Esophagus squamous epithelium (tissue), 4 donors: ENCODE measurements around the gene SPTLC2.

ENCODE experiments used
- CTCF ChIP-seq, 6 experiments: fragments of 450-650 bp in 4 of 6; fragments of 200-600 bp in 2 of 6; sonication (generic) in 2 of 6; IDR thresholded peaks; one replicate each; pipeline ENCODE4 v1.5.1; 2016 to 2019; ENCODE audit warnings: antibody characterized with exemption in 6 of 6, mild to moderate bottlenecking in 4 of 6, moderate library complexity in 4 of 6
- POLR2A ChIP-seq, 4 donors: fragments of 450-650 bp; IDR thresholded peaks; one replicate each; pipeline ENCODE4 v1.6.1; 2017; ENCODE audit warnings: antibody characterized with exemption in 4 of 4, mild to moderate bottlenecking in 4 of 4, moderate library complexity in 3 of 4

- TF ChIP-seq POLR2A (IDR thresholded peaks at IDR 0.05) (no peak), CTCF (IDR thresholded peaks at IDR 0.05) (no peak)
Measured at GRCh38 chr14:77603031-77603430, 13.4 kb downstream of the SPTLC2 start.
